CD4-positive, alpha-beta T cell treated with Interleukin-15 for 4 hours (primary cell): ENCODE measurements around the gene NAGPA.

ENCODE experiments used
- DNase-seq: peaks from one replicate; pipeline ENCODE4 v3.0.0-alpha.2; 2020; ENCODE audit warnings: low spot score

Gene NAGPA

GRCh38 chr16:5027575-5028235, 6.0 kb downstream of the NAGPA start:
- no peak for DNase-seq

- DNase-seq: no peak
Measured at GRCh38 chr16:5027086-5027485, 6.6 kb downstream of the NAGPA start.

- no peak for DNase-seq
Measured at GRCh38 chr16:5026664-5027063, 7.1 kb downstream of the NAGPA start.

- no peak for DNase-seq
Measured at GRCh38 chr16:5025171-5025632, 8.5 kb downstream of the NAGPA start.

GRCh38 chr16:5024632-5025031, 9.1 kb downstream of the NAGPA start:
- no peak for DNase-seq

GRCh38 chr16:5022521-5022920, 11.2 kb downstream of the NAGPA start:
- DNase-seq: no peak

GRCh38 chr16:5020551-5020950, 13.2 kb downstream of the NAGPA start:
- no peak for DNase-seq

GRCh38 chr16:5019775-5020174, 14.0 kb downstream of the NAGPA start:
- DNase-seq: no peak

- no peak for DNase-seq
Measured at GRCh38 chr16:5018793-5019192, 14.9 kb downstream of the NAGPA start.

- DNase-seq: no peak
Measured at GRCh38 chr16:5017678-5017969, 16.1 kb downstream of the NAGPA start.

GRCh38 chr16:5016967-5017677, 16.6 kb downstream of the NAGPA start:
- no peak for DNase-seq

- DNase-seq: no peak
Measured at GRCh38 chr16:5015887-5016286, 17.8 kb downstream of the NAGPA start.

- DNase-seq: no peak
Measured at GRCh38 chr16:5015351-5015750, 18.4 kb downstream of the NAGPA start.

- no peak for DNase-seq
Measured at GRCh38 chr16:5012887-5013286, 20.8 kb downstream of the NAGPA start.

- no peak for DNase-seq
Measured at GRCh38 chr16:5011637-5012036, 22.1 kb downstream of the NAGPA start.

GRCh38 chr16:5010576-5011329, 23.0 kb downstream of the NAGPA start:
- no peak for DNase-seq

GRCh38 chr16:5008311-5008731, 25.4 kb downstream of the NAGPA start:
- no peak for DNase-seq

- DNase-seq: no peak
Measured at GRCh38 chr16:5007256-5007655, 26.5 kb downstream of the NAGPA start.

- DNase-seq: no peak
Measured at GRCh38 chr16:5006348-5007193, 27.2 kb downstream of the NAGPA start.

- DNase-seq: no peak
Measured at GRCh38 chr16:5005916-5006315, 27.8 kb downstream of the NAGPA start.

- DNase-seq: no peak
Measured at GRCh38 chr16:5004311-5004710, 29.4 kb downstream of the NAGPA start.

GRCh38 chr16:5003828-5004227, 29.9 kb downstream of the NAGPA start:
- DNase-seq: no peak
